GM18867 (cell line): ENCODE measurements around the gene NRN1L.
"Not testable (repeated sequence)": the region's sequence is repeated elsewhere in the genome, so short reads cannot be mapped to it uniquely, and the experiment has no call there.

Source experiments
- ATAC-seq: cut with Tn5 transposase; IDR thresholded peaks from one replicate; pipeline ENCODE4 v1.9.1; 2021; ENCODE audit warnings: mild to moderate bottlenecking, moderate library complexity; ENCODE audit not compliant: unreplicated experiment

Gene NRN1L

GRCh38 chr16:67884684-67885083 is at the start of gene NRN1L:
Gene NRN1L, plus strand, starts transcription at chr16:67884885. Its CDS starts 19 bp downstream, at chr16:67884904.
- ATAC-seq, result no peak

- not testable (repeated sequence) for ATAC-seq
Observed at GRCh38 chr16:67837190-67837589, 47.5 kb upstream of the NRN1L start.

GRCh38 chr16:67837811-67838210 is 46.9 kb upstream of the NRN1L start:
- ATAC-seq, result no peak

- ATAC-seq, result no peak
Observed at GRCh38 chr16:67841198-67841815, 43.4 kb upstream of the NRN1L start.

- ATAC-seq, result peak; percentile 45
Observed at GRCh38 chr16:67841816-67842508, 42.7 kb upstream of the NRN1L start, which contains the start of gene THAP11. Gene THAP11, plus strand, starts transcription at chr16:67842320. Its CDS starts 235 bp downstream, at chr16:67842555.

GRCh38 chr16:67842509-67843342 is 42.0 kb upstream of the NRN1L start:
- ATAC-seq, result peak; percentile 4

- ATAC-seq, result no peak
Observed at GRCh38 chr16:67843343-67843765, 41.3 kb upstream of the NRN1L start.

- no peak for ATAC-seq
Observed at GRCh38 chr16:67844497-67844896, 40.2 kb upstream of the NRN1L start.

GRCh38 chr16:67845291-67846062 is 39.2 kb upstream of the NRN1L start:
- ATAC-seq, result no peak

- ATAC-seq, result no peak
Observed at GRCh38 chr16:67846063-67846319, 38.7 kb upstream of the NRN1L start.

GRCh38 chr16:67846320-67847063 is 38.2 kb upstream of the NRN1L start, which contains the start of gene NUTF2:
Gene NUTF2, plus strand, starts transcription at chr16:67846933. Its CDS starts 18,198 bp downstream, at chr16:67865131.
- peak; percentile 54 for ATAC-seq

GRCh38 chr16:67847064-67847861 is 37.4 kb upstream of the NRN1L start, which contains the start of gene CENPT:
Gene CENPT, minus strand, starts transcription at chr16:67847693. Its CDS starts 13,834 bp downstream, at chr16:67833859.
- peak; percentile 39 for ATAC-seq

GRCh38 chr16:67848118-67848517 is 36.6 kb upstream of the NRN1L start:
- no peak for ATAC-seq

GRCh38 chr16:67853670-67854069 is 31.0 kb upstream of the NRN1L start:
- no peak for ATAC-seq

GRCh38 chr16:67855789-67856188 is 28.9 kb upstream of the NRN1L start:
- ATAC-seq, result no peak

- no peak for ATAC-seq
Observed at GRCh38 chr16:67856927-67857546, 27.6 kb upstream of the NRN1L start.

GRCh38 chr16:67857547-67858233 is 27.0 kb upstream of the NRN1L start:
- ATAC-seq, result no peak

GRCh38 chr16:67858500-67858899 is 26.2 kb upstream of the NRN1L start:
- ATAC-seq, result no peak
